K562 (cell line): Measurements from ENCODE around the gene SMAD4. TPM values are rescaled to one million over a fixed set of nuclear protein-coding genes. Genes with fewer than 3 reads are reported as not detected.

Experiments used
- ATAC-seq: fragments of 200-7000 bp; cut with Tn5 transposase; 3 replicates; pipeline ENCODE4 v1.9.1; 2020; ENCODE audit warnings: moderate library complexity
- BruUV-seq: library from RNA; stranded (reverse); fragments of 400-500 nt; replicated peaks from 2 replicates; lab custom pipeline; 2021; lab: Mats Ljungman, UMichigan
- CTCF ChIA-PET: fragments of 300-600 bp; formaldehyde crosslinking; extraction: SDS; loops from one replicate; lab custom pipeline; 2021; ENCODE audit warnings: low intra/inter-chr PET ratio; lab: Yijun Ruan, JAX
- POLR2A ChIA-PET: fragments of 300-600, 350-650 bp; sonication (Branson Sonifier 250); formaldehyde crosslinking; extraction: SDS; loops from one replicate; lab custom pipeline; 2021; ENCODE audit warnings: antibody characterized with exemption, inconsistent platforms; lab: Yijun Ruan, JAX
- DNase-seq, 4 experiments: peaks; one replicate each; pipeline versions ENCODE4 v3.0.0 to v3.0.0-alpha.2; 2011 to 2018; ENCODE audit warnings: low spot score in 3 of 4, mixed read lengths in 3 of 4; ENCODE audit errors: extremely low read depth in 1 of 4
- FAIRE-seq: peaks from 2 replicates; lab custom pipeline; 2011; peaks lifted over from hg19 to GRCh38; lab: Jason Lieb, UNC
- H2AFZ ChIP-seq: 2 replicates; pipeline ENCODE4 v1.6.0; 2011; ENCODE audit warnings: low read depth, low read length, control low read depth, inconsistent platforms
- H3K27ac ChIP-seq: fragments of 200-600 bp; 3 replicates; pipeline ENCODE4 v1.8.0; 2011; ENCODE audit warnings: low read depth, mild to moderate bottlenecking, control low read depth, inconsistent platforms, low read length, moderate library complexity, mixed read lengths; ENCODE audit errors: extremely low read depth
- H3K27me3 ChIP-seq, 2 experiments: fragments of 300-600 bp in 1 of 2; 2 replicates in 1 of 2; 3 replicates in 1 of 2; pipeline versions ENCODE4 v1.6.0 to v1.8.0; 2011; ENCODE audit warnings: inconsistent platforms in 2 of 2, low read length in 2 of 2, mild to moderate bottlenecking in 1 of 2, mixed read lengths in 1 of 2, moderate library complexity in 1 of 2; ENCODE audit not compliant: control insufficient read depth in 2 of 2, insufficient read depth in 2 of 2
- H3K36me3 ChIP-seq: fragments of 300-600 bp; 3 replicates; pipeline ENCODE4 v1.8.0; 2011; ENCODE audit warnings: mild to moderate bottlenecking, low read length, inconsistent platforms; ENCODE audit not compliant: control insufficient read depth, insufficient read depth
- H3K4me1 ChIP-seq, 2 experiments: fragments of 200-600 bp in 1 of 2; replicated peaks in 1 of 2; 2 replicates in 1 of 2; 3 replicates in 1 of 2; pipeline versions ENCODE4 v1.5.1 to v1.8.0; 2011; ENCODE audit warnings: inconsistent platforms in 2 of 2, low read length in 2 of 2, mild to moderate bottlenecking in 1 of 2, mixed read lengths in 1 of 2, moderate library complexity in 1 of 2; ENCODE audit not compliant: control insufficient read depth in 2 of 2, insufficient read depth in 2 of 2
- H3K4me2 ChIP-seq: 2 replicates; pipeline ENCODE4 v1.6.1; 2011; ENCODE audit warnings: low read length, control low read depth, inconsistent platforms, mixed read lengths; ENCODE audit not compliant: insufficient read depth
- H3K4me3 ChIP-seq: fragments of 200-600 bp; sonication (generic), shearing (Covaris generic); 2 replicates; pipeline ENCODE4 v1.5.1; 2016; ENCODE audit warnings: control low read depth, inconsistent platforms
- H3K79me2 ChIP-seq: fragments of 200-600 bp; 3 replicates; pipeline ENCODE4 v1.8.0; 2011; ENCODE audit warnings: low read length, inconsistent platforms; ENCODE audit not compliant: control insufficient read depth, insufficient read depth
- H3K9ac ChIP-seq, 2 experiments: 2 replicates each; pipeline versions ENCODE4 v1.6.0 to v1.6.1; 2011; ENCODE audit warnings: low read depth in 2 of 2, low read length in 2 of 2, control low read depth in 1 of 2, inconsistent platforms in 1 of 2, mild to moderate bottlenecking in 1 of 2, mixed read lengths in 1 of 2; ENCODE audit not compliant: insufficient read depth in 1 of 2
- H3K9me1 ChIP-seq: one replicate; pipeline ENCODE4 v1.6.0; 2011; ENCODE audit warnings: inconsistent platforms, mild to moderate bottlenecking, low read length, moderate library complexity; ENCODE audit not compliant: control insufficient read depth, insufficient read depth
- H3K9me3 ChIP-seq: replicated peaks from 2 replicates; pipeline ENCODE4 v1.5.1; 2011; ENCODE audit warnings: low read depth, low read length, inconsistent platforms; ENCODE audit not compliant: control insufficient read depth, insufficient read depth
- H4K20me1 ChIP-seq: replicated peaks from 2 replicates; pipeline ENCODE4 v1.6.1; 2011; ENCODE audit warnings: low read length, inconsistent platforms, mixed read lengths; ENCODE audit not compliant: control insufficient read depth, insufficient read depth
- CREBBP ChIP-seq: IDR thresholded peaks from one replicate; pipeline ENCODE4 v1.6.1; 2012; ENCODE audit warnings: low read depth, mild to moderate bottlenecking, control low read depth, inconsistent platforms, low read length
- E2F4 ChIP-seq: sonication (generic); formaldehyde crosslinking; IDR thresholded peaks from 2 replicates; pipeline ENCODE4 v1.8.0; 2022; ENCODE audit warnings: mild to moderate bottlenecking, low read depth, missing genetic modification reagents
- ILF3 ChIP-seq: fragments of 450-650 bp; IDR thresholded peaks from 2 replicates; pipeline ENCODE4 v1.6.1; 2018; ENCODE audit warnings: antibody characterized with exemption, mild to moderate bottlenecking, moderate library complexity, borderline replicate concordance
- JUNB ChIP-seq: fragments of 450-650 bp; formaldehyde crosslinking; conservative IDR thresholded peaks from 2 replicates; pipeline ENCODE4 v1.4.0; 2020; ENCODE audit warnings: mild to moderate bottlenecking
- LCOR ChIP-seq: sonication (generic); formaldehyde crosslinking; IDR thresholded peaks from 2 replicates; pipeline ENCODE4 v1.8.0; 2022; ENCODE audit warnings: mild to moderate bottlenecking, missing genetic modification reagents
- NFE2 ChIP-seq: IDR thresholded peaks from 2 replicates; pipeline ENCODE4 v1.6.1; 2014; ENCODE audit warnings: antibody characterized with exemption, low read depth
- POLR2G ChIP-seq: fragments of 200-400 bp; formaldehyde crosslinking; IDR thresholded peaks from 2 replicates; pipeline ENCODE4 v1.6.1; 2017; ENCODE audit warnings: low read depth, mild to moderate bottlenecking, antibody characterized with exemption, low read length, moderate library complexity
- PURB ChIP-seq: sonication (generic); formaldehyde crosslinking; IDR thresholded peaks from 2 replicates; pipeline ENCODE4 v1.9.0; 2021; ENCODE audit warnings: low read depth, mild to moderate bottlenecking, missing genetic modification reagents
- RBM17 ChIP-seq: fragments of 200-400 bp; formaldehyde crosslinking; IDR thresholded peaks from 2 replicates; pipeline ENCODE4 v1.6.1; 2017; ENCODE audit warnings: low read depth, mild to moderate bottlenecking, low read length, borderline replicate concordance
- SAFB2 ChIP-seq: fragments of 200-400 bp; formaldehyde crosslinking; IDR thresholded peaks from 2 replicates; pipeline ENCODE4 v1.6.1; 2018; ENCODE audit warnings: borderline replicate concordance, low read length, low read depth, moderate library complexity; ENCODE audit not compliant: severe bottlenecking
- SREBF2 ChIP-seq: sonication (generic); formaldehyde crosslinking; IDR thresholded peaks from 2 replicates; pipeline ENCODE4 v1.4.0; 2020; ENCODE audit warnings: mild to moderate bottlenecking, missing genetic modification reagents
- ZNF282 ChIP-seq: sonication (generic); formaldehyde crosslinking; IDR thresholded peaks from 2 replicates; pipeline ENCODE4 v1.8.1; 2023; ENCODE audit warnings: missing genetic modification reagents
- WGBS: fragments of 100-300 bp; shearing (Covaris generic); methylation state at CpG from one replicate; pipeline ENCODE4 v1.1.6; 2016; ENCODE audit warnings: low coverage, mixed read lengths; ENCODE audit not compliant: insufficient coverage; ENCODE audit errors: missing lambda C conversion rate; 5-methylcytosine and 5-hydroxymethylcytosine counted together
- in situ Hi-C: fragments of 300-500 bp; cut with MboI; formaldehyde crosslinking; loops from 4 replicates; pipeline ENCODE4 v1.15.0; 2018; ENCODE audit warnings: inconsistent platforms, mixed read lengths
- intact Hi-C: fragments of 100-400 bp; cut with micrococcal nuclease; formaldehyde crosslinking; loops from 2 replicates; pipeline ENCODE4 v1.14.2; 2022
- polyA plus RNA-seq, 8 experiments: library from polyadenylated mRNA; depleted of rRNA in 4 of 8; stranded (reverse) in 5 of 8; unstranded in 3 of 8; fragments of >200 nt; fragmentation: Nextera tagmentation in 2 of 8; fragmentation: Illumina TruSeq in 1 of 8; extraction: Ambion mirVana in 2 of 8; extraction: Trizol in 1 of 8; gene quantifications; 2 replicates each; pipeline versions ENCODE4 v1.2.1 to v1.2.3, GENCODE V29; 2011 to 2014; ENCODE audit warnings: inconsistent platforms in 1 of 8, missing spikeins in 1 of 8
- total RNA-seq, 7 experiments: library from RNA; depleted of rRNA in 6 of 7; stranded (reverse); fragments of >200 nt in 6 of 7; fragmentation: Illumina TruSeq in 2 of 7; extraction: Trizol in 2 of 7; gene quantifications; 2 replicates each; pipeline versions ENCODE4 v1.2.1 to v1.2.3, GENCODE V29; 2011 to 2021; ENCODE audit warnings: low replicate concordance in 1 of 7
- TF ChIP-seq, protein P1 (sequence below): sonication (generic); formaldehyde crosslinking; IDR thresholded peaks from 2 replicates; pipeline ENCODE4 v1.8.0; 2022; ENCODE audit warnings: mild to moderate bottlenecking, missing genetic modification reagents
- TF ChIP-seq, protein P2 (sequence below): IDR thresholded peaks from 2 replicates; pipeline ENCODE4 v1.6.1; 2011; ENCODE audit warnings: borderline replicate concordance, low read depth, mild to moderate bottlenecking, moderate library complexity, low read length; ENCODE audit not compliant: insufficient read depth, poor library complexity, severe bottlenecking
- TF ChIP-seq, protein P3 (sequence below), 2 experiments: fragments of 450-650 bp in 1 of 2; sonication (generic) in 1 of 2; formaldehyde crosslinking in 1 of 2; IDR thresholded peaks in 1 of 2; conservative IDR thresholded peaks in 1 of 2; 2 replicates each; pipeline versions ENCODE4 v1.6.1 to v1.8.1; 2016 to 2023; ENCODE audit warnings: mild to moderate bottlenecking in 2 of 2, moderate library complexity in 2 of 2, inconsistent platforms in 1 of 2, missing genetic modification reagents in 1 of 2
- TF ChIP-seq, protein P4 (sequence below): fragments of 200-800 bp; sonication (Bioruptor generic); IDR thresholded peaks from 2 replicates; pipeline ENCODE4 v1.6.1; 2017; ENCODE audit warnings: missing genetic modification characterization, missing compliant biosample characterization

Gene SMAD4
- total and polyA plus RNA-seq, 9 of the 15 experiments (the other 6 are each of a cell fraction or from before 2014, with no cell fraction given), result 5.7 to 55.0 (median 39.4) TPM

- CTCF ChIA-PET, result no interaction called here
- H2AFZ ChIP-seq, result no peak overlapping the region
- no peak overlapping the region for H3K9ac ChIP-seq
- POLR2A ChIA-PET, result interaction anchor here (1.0 kb wide), 1 partner anchor 9 kb away, joined by 3 read pairs; no protein-coding TSS in a partner anchor
- ATAC-seq (no peak), DNase-seq (no peak), FAIRE-seq (no peak)
- whole genome bisulfite sequencing, result 0% methylated on average over 1 of the region's 1 CpG
- no peak overlapping the region for H3K27ac ChIP-seq
- no peaks in the 10 kb centered on the region for H3K9me1 ChIP-seq
- H4K20me1 ChIP-seq, result no peaks in the 10 kb centered on the region
- H3K36me3 ChIP-seq, result no peaks in the 10 kb centered on the region
- no peak overlapping the region for H3K4me3 ChIP-seq
- in situ Hi-C loops (no loop called here), intact Hi-C loops (no loop called here)
- no peaks in the 10 kb centered on the region; a peak in 1 of 5 replicates for H3K4me1 ChIP-seq
- H3K9me3 ChIP-seq, result no peaks in the 10 kb centered on the region
- H3K79me2 ChIP-seq, result no peaks in the 10 kb centered on the region
- no peak overlapping the region for H3K4me2 ChIP-seq
- no TSS peak for BruUV-seq
- H3K27me3 ChIP-seq, result no peaks in the 10 kb centered on the region; a peak in 1 of 5 replicates
- no peak for TF ChIP-seq SREBF2
- no peak for TF ChIP-seq E2F4 (CRISPR knock-in tag)
- TF ChIP-seq JUNB (CRISPR knock-in tag), result no peak
- TF ChIP-seq, protein P1, sequence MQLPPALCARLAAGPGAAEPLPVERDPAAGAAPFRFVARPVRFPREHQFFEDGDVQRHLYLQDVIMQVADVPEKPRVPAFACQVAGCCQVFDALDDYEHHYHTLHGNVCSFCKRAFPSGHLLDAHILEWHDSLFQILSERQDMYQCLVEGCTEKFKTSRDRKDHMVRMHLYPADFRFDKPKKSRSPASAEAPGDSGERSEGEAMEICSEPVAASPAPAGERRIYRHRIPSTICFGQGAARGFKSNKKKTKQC (CRISPR knock-in tag), result no peak
- TF ChIP-seq, protein P2, sequence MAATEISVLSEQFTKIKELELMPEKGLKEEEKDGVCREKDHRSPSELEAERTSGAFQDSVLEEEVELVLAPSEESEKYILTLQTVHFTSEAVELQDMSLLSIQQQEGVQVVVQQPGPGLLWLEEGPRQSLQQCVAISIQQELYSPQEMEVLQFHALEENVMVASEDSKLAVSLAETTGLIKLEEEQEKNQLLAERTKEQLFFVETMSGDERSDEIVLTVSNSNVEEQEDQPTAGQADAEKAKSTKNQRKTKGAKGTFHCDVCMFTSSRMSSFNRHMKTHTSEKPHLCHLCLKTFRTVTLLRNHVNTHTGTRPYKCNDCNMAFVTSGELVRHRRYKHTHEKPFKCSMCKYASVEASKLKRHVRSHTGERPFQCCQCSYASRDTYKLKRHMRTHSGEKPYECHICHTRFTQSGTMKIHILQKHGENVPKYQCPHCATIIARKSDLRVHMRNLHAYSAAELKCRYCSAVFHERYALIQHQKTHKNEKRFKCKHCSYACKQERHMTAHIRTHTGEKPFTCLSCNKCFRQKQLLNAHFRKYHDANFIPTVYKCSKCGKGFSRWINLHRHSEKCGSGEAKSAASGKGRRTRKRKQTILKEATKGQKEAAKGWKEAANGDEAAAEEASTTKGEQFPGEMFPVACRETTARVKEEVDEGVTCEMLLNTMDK, result no peak
- TF ChIP-seq, protein P3, sequence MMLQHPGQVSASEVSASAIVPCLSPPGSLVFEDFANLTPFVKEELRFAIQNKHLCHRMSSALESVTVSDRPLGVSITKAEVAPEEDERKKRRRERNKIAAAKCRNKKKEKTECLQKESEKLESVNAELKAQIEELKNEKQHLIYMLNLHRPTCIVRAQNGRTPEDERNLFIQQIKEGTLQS (IDR thresholded peaks at IDR 0.05), result no peak
- TF ChIP-seq, protein P3 (CRISPR knock-in tag; conservative IDR thresholded peaks at IDR 0.05), result no peak
- TF ChIP-seq POLR2G, result no peak
- TF ChIP-seq NFE2, result peak; percentile 72
- TF ChIP-seq SAFB2, result no peak
- TF ChIP-seq LCOR (CRISPR knock-in tag), result no peak
- TF ChIP-seq, protein P4, sequence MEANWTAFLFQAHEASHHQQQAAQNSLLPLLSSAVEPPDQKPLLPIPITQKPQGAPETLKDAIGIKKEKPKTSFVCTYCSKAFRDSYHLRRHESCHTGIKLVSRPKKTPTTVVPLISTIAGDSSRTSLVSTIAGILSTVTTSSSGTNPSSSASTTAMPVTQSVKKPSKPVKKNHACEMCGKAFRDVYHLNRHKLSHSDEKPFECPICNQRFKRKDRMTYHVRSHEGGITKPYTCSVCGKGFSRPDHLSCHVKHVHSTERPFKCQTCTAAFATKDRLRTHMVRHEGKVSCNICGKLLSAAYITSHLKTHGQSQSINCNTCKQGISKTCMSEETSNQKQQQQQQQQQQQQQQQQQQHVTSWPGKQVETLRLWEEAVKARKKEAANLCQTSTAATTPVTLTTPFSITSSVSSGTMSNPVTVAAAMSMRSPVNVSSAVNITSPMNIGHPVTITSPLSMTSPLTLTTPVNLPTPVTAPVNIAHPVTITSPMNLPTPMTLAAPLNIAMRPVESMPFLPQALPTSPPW, result no peak
- TF ChIP-seq CREBBP, result no peak
- no peak for TF ChIP-seq RBM17
- TF ChIP-seq ZNF282 (CRISPR knock-in tag), result no peak
- no peak for TF ChIP-seq PURB
- TF ChIP-seq ILF3, result no peak
Measured at GRCh38 chr18:51098513-51098912, 68.5 kb downstream of the SMAD4 start.
